ENCODE data around the gene ARAP3. TPM values are rescaled to one million over a fixed set of nuclear protein-coding genes. Genes with fewer than 3 reads are reported as not detected.

Gene ARAP3
- total RNA-seq, 1 experiment from 2014 or later, result 0.38 TPM

- no peak for DNase-seq (ENCODE audit: low spot score)
Observed at GRCh38 chr5:141640051-141640415, 42.0 kb downstream of the ARAP3 start.

- no peak for DNase-seq (ENCODE audit: low spot score)
Observed at GRCh38 chr5:141639357-141640050, 42.5 kb downstream of the ARAP3 start.

DNA sequence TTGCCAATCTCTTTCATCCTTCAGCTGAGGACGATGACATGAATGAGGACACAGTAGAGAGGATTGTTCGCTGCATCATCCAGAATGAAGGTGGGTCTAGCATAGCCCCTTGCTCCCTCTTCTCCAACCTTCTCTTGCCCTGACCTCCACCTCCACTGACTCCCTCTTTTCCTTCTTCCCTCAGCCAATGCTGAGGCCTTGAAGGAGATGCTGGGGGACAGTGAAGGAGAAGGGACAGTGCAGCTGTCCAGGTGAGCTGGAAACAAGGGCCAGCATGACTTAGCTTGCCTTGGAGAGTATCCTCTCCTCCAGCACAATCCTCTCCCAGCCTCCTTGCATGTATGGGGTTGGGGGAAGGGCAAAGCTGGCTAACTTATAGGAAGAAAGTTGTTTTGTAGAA lies 43.3 kb downstream of the ARAP3 start:
- no peak for DNase-seq (ENCODE audit: low spot score)

DNA sequence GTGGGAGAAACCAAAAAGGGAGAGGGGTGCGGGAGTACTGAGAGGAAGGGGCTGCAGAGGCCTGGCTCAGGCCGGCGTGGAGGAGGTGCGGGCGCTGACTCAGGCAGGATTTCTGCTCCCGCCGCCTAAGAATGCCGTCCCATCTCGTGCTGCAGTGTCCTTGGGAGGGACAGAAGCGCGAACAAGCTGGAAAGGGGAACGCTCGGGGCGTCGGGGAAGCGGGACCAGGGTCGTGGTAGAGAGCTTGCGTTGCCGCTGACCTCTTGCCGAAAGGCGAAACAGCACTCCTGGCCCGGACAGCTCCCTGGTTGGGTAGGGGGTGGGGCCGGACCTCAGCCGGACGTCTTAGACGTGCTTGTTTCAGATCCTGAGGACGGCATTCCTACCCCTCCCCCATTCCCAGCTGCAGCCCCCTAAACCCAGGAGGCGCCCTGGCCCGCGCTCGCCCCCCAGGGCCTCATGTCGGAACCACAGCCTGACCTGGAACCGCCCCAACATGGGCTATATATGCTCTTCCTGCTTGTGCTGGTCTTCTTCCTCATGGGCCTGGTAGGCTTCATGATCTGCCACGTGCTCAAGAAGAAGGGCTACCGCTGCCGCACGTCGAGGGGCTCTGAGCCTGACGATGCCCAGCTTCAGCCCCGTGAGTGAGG lies 44.1 kb downstream of the ARAP3 start:
- DNase-seq (ENCODE audit: low spot score), result peak; percentile 56

- no peak for DNase-seq (ENCODE audit: low spot score)
Observed at GRCh38 chr5:141637123-141637766, 44.8 kb downstream of the ARAP3 start.

DNA sequence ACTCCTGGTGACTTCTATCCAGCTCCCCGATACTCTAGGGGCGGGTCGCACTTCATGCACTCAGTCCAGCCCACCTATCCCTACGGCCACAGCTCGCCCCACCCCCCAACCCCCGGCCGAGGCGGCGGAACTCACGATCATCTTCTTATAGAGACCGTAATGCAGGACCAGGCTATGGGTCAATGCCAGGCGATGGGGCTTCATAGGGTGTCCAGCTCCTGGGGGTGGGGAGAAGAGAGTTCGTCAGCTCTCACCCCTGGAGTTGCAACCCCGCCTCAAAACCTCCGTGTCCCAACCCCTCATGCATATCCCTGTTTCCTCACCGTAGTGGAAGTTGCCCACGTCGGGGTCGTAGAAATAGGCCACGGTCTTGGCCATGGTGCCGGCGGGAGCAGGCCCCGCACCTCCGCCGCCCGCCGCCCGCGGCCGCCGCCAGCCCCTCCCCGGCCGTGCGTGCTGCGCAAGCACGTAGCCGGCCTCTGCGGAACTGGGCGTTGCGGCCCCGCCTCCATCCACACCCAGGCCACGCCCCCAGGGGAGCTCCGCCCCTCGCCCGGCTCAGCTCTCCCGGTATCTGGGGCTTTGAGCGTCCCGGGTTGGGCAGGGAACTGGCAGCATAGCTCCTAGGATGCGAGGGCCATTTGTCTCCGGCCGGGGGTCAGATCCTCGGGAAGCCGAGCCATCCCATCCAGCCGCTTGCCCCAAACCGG lies 45.5 kb downstream of the ARAP3 start, which contains the start of the genes HDAC3 and RELL2:
HDAC3 (minus strand) TSS at position 437 of the 710 bp plus-strand sequence; CDS start at position 378, 59 bp downstream.
RELL2 (plus strand) TSS at position 585 of the 710 bp plus-strand sequence. CDS start 1,229 bp downstream, outside the sequence.
- peak; percentile 92 for DNase-seq (ENCODE audit: low spot score)

DNA sequence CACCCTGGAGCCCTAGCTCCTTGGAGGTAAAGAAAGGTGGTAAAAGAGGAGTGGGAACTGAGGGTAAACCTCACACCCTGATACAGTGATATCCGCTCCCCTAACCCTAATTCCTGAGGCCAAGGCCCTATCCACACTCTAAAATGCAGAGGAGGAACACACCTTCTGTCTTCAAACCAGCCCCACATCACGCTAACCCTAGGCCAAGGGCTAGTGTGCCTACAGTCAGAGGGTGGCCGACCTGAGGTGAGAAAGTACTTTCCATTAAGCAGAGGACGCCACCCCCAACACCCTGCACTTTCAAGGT lies 46.0 kb downstream of the ARAP3 start:
- no peak for DNase-seq (ENCODE audit: low spot score)

GRCh38 chr5:141635646-141636045 lies 46.4 kb downstream of the ARAP3 start:
- no peak for DNase-seq (ENCODE audit: low spot score)

- DNase-seq (ENCODE audit: low spot score), result no peak
Observed at GRCh38 chr5:141634720-141635119, 47.3 kb downstream of the ARAP3 start.

- no peak for DNase-seq (ENCODE audit: low spot score)
Observed at GRCh38 chr5:141633871-141634561, 48.0 kb downstream of the ARAP3 start.

DNA sequence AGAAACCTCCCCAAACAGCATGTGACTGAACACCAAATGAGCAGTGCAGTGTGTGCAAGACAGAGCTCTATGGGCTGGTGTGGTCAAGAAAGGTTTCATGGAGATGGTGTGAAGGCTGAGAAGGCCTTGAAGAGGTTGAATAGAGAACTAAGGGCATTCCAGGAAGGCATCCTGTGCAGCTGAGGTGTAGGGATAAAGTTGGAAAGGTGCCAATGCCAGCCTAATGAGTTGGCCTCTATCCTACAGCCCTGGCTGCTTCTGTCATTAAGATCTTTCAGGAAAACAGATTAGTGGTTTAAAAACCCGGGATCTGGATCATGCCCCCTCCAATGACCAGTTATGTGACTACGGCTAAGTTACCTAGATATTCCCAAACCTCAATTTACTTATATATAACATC lies 49.4 kb downstream of the ARAP3 start:
- peak; percentile 26 for DNase-seq (ENCODE audit: low spot score)

DNA sequence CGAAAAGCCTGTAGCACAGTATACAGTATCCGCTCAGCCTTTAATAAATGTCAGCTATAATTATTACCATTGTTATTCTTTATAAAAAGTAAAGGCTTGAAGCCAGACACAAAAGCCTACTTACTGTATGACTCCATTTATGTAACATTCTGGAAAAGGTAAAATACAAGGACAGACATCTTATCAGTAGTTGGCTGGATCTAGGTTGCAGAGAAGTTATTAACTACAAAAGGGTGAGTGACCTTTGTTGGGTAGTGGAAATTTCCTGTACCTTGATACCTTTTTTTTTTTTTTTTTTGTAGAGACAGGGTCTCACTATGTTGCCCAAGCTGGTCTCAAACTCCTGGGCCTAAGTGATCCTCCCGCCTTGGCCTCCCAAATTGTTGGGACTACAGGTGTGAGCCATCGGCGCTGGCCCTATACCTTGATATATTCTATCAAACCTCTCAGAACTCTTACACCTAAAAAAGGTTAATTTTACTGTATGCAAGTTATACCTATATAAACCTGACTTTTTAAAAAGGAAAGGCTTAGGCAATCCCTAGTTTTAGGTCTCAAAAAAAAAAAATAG lies 51.4 kb downstream of the ARAP3 start:
- no peak for DNase-seq (ENCODE audit: low spot score)

GRCh38 chr5:141628175-141628788 lies 53.7 kb downstream of the ARAP3 start:
- DNase-seq (ENCODE audit: low spot score), result no peak

DNA sequence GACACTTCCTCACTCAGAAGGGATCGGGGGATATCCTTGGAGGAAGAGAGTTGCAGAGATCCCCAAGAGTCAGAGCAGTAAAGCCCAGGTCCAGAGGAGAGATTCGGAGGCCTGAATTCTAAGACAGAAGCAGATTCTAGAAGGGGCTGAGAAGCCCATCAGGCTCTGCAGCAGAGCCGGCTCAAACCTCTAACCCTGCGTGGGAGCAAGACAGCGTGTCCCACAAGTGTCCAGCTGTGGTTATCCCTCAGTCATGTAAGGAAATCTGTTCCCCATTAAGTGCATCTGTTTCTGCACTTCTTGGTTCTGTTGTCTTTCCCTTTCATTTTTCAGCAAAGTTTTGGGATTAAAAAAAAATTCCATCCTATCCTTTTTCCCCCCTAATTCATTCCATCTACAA lies 58.4 kb downstream of the ARAP3 start:
- DNase-seq (ENCODE audit: low spot score), result no peak

DNA sequence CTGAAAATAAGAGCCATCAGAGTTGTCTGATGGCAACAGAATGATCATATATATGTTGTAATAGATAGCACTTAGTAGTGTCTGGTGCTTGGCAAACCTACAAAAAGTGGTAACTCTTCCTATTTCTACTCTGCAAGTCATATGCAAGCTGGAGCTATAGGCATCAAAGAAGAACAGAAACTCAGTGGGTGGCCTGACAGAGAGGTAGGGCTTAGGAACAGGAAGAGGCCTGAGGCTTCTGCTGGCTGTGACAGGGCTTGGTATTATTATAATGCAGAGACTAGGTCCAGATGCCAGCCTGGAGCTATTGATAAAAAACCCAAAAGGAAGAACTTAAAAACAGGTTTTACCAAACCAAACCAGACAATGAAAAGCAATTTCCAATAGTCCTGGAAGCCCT lies 58.8 kb downstream of the ARAP3 start:
- DNase-seq (ENCODE audit: low spot score), result no peak

DNA sequence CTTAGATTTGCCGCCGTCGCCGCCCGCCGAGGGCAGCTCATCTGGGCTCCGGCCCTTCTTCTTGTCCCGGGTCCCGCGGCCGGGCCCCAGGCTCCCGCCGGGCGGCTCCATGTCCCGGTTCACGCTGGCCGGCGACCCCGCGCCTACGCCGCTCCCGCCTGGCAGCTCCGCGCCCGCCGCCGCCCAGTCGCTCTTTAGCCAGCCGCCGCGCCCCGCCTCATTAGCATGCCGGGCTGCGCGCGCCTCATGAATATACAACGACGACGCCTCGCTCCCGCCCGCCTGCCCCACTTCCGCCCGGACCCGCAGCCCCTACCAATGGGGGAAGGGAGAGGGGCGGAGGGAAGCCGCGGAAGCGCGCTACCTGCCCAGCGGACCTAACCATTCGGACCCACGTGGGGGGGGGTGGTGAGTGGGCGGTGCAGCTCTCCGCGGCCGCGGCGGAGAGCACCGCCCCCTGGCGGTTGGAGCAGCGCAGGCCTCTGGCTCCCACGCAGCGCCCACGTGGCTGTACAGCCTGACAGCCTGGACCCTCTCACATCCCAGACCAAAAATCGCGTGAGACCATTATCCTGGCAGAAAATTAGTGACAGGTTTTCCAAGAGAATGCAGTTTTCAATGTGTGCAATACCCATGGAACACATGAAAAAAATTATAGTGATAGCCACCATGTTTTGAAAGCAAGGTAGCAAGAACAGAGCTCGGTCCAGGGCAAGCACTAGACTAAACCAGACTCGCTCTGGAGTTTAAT lies 63.1 kb downstream of the ARAP3 start, which contains the start of gene DIAPH1:
DIAPH1 (minus strand) TSS at position 197 of the 751 bp plus-strand sequence; CDS start at position 111, 86 bp downstream.
- peak; percentile 94 for DNase-seq (ENCODE audit: low spot score)

- peak; percentile 80 for DNase-seq (ENCODE audit: low spot score)
Observed at GRCh38 chr5:141618030-141618803, 63.8 kb downstream of the ARAP3 start.

- no peak for DNase-seq (ENCODE audit: low spot score)
Observed at GRCh38 chr5:141617682-141618029, 64.4 kb downstream of the ARAP3 start.

DNA sequence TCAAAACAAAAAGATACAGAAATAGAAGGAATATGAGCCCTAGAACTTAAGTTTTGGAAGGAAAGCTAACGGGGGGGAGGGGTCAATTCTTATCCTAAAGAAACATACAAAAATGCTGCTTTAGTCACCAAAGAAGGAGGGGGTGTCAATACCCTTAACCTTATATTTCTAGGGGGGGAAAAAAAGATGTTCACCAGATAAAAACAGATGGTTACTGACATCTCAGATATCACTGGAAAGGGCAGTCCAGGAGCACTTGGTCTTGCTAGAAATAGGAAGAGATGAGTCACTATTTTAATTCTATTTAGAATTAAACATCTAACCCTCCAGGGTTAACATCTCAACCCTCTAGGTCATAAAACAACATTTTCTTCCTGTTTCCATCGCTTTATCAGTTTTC lies 64.9 kb downstream of the ARAP3 start:
- no peak for DNase-seq (ENCODE audit: low spot score)
